RWPE1 (cell line): ENCODE data around the gene GCNA.
A peak's percentile ranks its signal among the peaks of the same experiment; 100 is the strongest.

Experiments used
- CTCF ChIA-PET: fragments of 350-600 bp; sonication (Branson Sonifier 250); formaldehyde crosslinking; extraction: SDS; loops from one replicate; lab custom pipeline; 2021; lab: Yijun Ruan, JAX
- POLR2A ChIA-PET: fragments of 400-600 bp; formaldehyde crosslinking; extraction: SDS; loops from one replicate; lab custom pipeline; 2020; ENCODE audit warnings: antibody characterized with exemption; ENCODE audit not compliant: low non-redundant PET; lab: Yijun Ruan, JAX
- DNase-seq: peaks from one replicate; pipeline ENCODE4 v3.0.0; 2012; ENCODE audit warnings: low spot score
- H3K27ac ChIP-seq: fragments of 450-650 bp; 2 replicates; pipeline ENCODE4 v1.5.1; 2017
- CTCF ChIP-seq: fragments of 450-650 bp; conservative IDR thresholded peaks from 2 replicates; pipeline ENCODE4 v1.5.1; 2017; ENCODE audit warnings: low read depth, mild to moderate bottlenecking

Gene GCNA

GRCh38 chrX:71578253-71579135 is at the start of gene GCNA:
GCNA (plus strand) TSS chrX:71578437; CDS start chrX:71580822, 2,385 bp downstream.
- ChIA-PET CTCF (no interaction called here), POLR2A (no interaction called here)
- H3K27ac ChIP-seq: no peak within 1 kb of the TSS
- DNase-seq: no peak
- no peak for TF ChIP-seq CTCF

GRCh38 chrX:71532078-71532752 is 46.0 kb upstream of the GCNA start:
- ChIA-PET CTCF (no interaction called here), POLR2A (no interaction called here)
- TF ChIP-seq CTCF: no peak
- peak overlapping the region; percentile 89 for H3K27ac ChIP-seq
- DNase-seq: no peak

- H3K27ac ChIP-seq: peak within 1 kb of the TSS; percentile 89
- no peak for TF ChIP-seq CTCF
- peak; percentile 65 for DNase-seq
- ChIA-PET CTCF (no interaction called here), POLR2A (no interaction called here)
Observed at GRCh38 chrX:71532753-71533425, 45.3 kb upstream of the GCNA start, which contains the start of gene OGT. OGT (plus strand) TSS chrX:71533104; CDS start chrX:71533300, 196 bp downstream.

GRCh38 chrX:71533516-71533850 is 44.8 kb upstream of the GCNA start:
- peak overlapping the region; percentile 89 for H3K27ac ChIP-seq
- no peak for TF ChIP-seq CTCF
- ChIA-PET CTCF (no interaction called here), POLR2A (interaction anchor here (0.5 kb wide), 1 partner anchor 213 kb away, joined by 5 read pairs; no protein-coding TSS in a partner anchor)
- DNase-seq: no peak

- no peak for DNase-seq
- no peak for TF ChIP-seq CTCF
- POLR2A ChIA-PET: interaction anchor here (0.5 to 1.0 kb wide), 2 partner anchors 64 to 213 kb away, joined by 3 to 5 read pairs; no protein-coding TSS in a partner anchor
- H3K27ac ChIP-seq: peak overlapping the region; percentile 89
- CTCF ChIA-PET: interaction anchor here (0.6 kb wide), 1 partner anchor 10 kb away, joined by 3 read pairs; no protein-coding TSS in a partner anchor
Observed at GRCh38 chrX:71533851-71534561, 44.2 kb upstream of the GCNA start.
